Large intestine (tissue), 3 donors: ENCODE measurements around the gene RPL23. TPM values are rescaled to one million over a fixed set of nuclear protein-coding genes. Genes with fewer than 3 reads are reported as not detected.
A peak's percentile ranks its signal among the peaks of the same experiment; 100 is the strongest.

Source experiments
- DNase-seq, 2 donors: peaks; one replicate each; pipeline versions ENCODE4 v3.0.0 to v3.0.0-alpha.2; 2013
- H3K27ac ChIP-seq: one replicate; pipeline ENCODE4 v1.5.1; 2013; ENCODE audit warnings: low read length
- H3K27me3 ChIP-seq: 2 replicates; pipeline ENCODE4 v1.6.1; 2013; ENCODE audit warnings: low read length; ENCODE audit not compliant: control insufficient read depth, insufficient read depth
- H3K36me3 ChIP-seq: 2 replicates; pipeline ENCODE4 v1.6.1; 2013; ENCODE audit warnings: low read length; ENCODE audit not compliant: control insufficient read depth, insufficient read depth
- H3K4me1 ChIP-seq: one replicate; pipeline ENCODE4 v1.6.1; 2013; ENCODE audit warnings: low read length; ENCODE audit not compliant: control insufficient read depth, insufficient read depth
- H3K4me3 ChIP-seq: one replicate; pipeline ENCODE4 v1.5.1; 2013; ENCODE audit warnings: low read length
- H3K9me3 ChIP-seq: one replicate; pipeline ENCODE4 v1.6.1; 2013; ENCODE audit warnings: mild to moderate bottlenecking, low read depth, low read length, moderate library complexity; ENCODE audit not compliant: control insufficient read depth
- WGBS: methylation state at CpG from one replicate; pipeline ENCODE4 v1.1.5; 2013; ENCODE audit warnings: low lambda C conversion rate; ENCODE audit not compliant: insufficient coverage; 5-methylcytosine and 5-hydroxymethylcytosine counted together
- polyA plus RNA-seq: library from polyadenylated mRNA; unstranded; fragments of 120-200 nt; gene quantifications from one replicate; pipeline ENCODE4 v1.2.1, GENCODE V29; 2013

Gene RPL23
- polyA plus RNA-seq, 1 donor, result 2,763 TPM

DNA sequence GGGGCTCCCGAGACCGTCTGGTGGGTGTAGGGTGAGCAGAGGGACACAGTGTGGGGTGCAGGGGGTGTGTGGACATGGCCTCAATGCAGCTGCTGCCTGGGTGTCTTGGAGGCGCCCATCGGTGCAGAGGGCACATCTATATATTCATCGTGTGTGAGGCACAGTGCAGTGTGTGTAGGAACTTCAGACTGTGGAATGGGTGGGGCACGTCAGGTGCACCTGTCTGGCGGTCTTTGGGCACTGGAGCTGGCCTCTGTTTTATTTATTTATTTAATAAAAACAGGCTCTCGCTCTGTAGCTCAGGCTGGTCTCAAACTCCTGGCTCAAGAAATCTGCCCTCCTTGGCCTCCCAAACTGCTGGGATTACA lies 33.1 kb upstream of the RPL23 start:
- peaks cover 71% of the 10 kb centered on the region for H3K36me3 ChIP-seq
- no peaks in the 10 kb centered on the region for H3K27me3 ChIP-seq
- H3K4me3 ChIP-seq, result no peak overlapping the region
- H3K4me1 ChIP-seq, result peaks cover 53% of the 10 kb centered on the region
- DNase-seq, result peak; percentile 80 to 89
- no CpG with 5 or more reads among the region's 8 CpGs for WGBS
- no peaks in the 10 kb centered on the region for H3K9me3 ChIP-seq
- peak overlapping the region; percentile 94 for H3K27ac ChIP-seq

DNA sequence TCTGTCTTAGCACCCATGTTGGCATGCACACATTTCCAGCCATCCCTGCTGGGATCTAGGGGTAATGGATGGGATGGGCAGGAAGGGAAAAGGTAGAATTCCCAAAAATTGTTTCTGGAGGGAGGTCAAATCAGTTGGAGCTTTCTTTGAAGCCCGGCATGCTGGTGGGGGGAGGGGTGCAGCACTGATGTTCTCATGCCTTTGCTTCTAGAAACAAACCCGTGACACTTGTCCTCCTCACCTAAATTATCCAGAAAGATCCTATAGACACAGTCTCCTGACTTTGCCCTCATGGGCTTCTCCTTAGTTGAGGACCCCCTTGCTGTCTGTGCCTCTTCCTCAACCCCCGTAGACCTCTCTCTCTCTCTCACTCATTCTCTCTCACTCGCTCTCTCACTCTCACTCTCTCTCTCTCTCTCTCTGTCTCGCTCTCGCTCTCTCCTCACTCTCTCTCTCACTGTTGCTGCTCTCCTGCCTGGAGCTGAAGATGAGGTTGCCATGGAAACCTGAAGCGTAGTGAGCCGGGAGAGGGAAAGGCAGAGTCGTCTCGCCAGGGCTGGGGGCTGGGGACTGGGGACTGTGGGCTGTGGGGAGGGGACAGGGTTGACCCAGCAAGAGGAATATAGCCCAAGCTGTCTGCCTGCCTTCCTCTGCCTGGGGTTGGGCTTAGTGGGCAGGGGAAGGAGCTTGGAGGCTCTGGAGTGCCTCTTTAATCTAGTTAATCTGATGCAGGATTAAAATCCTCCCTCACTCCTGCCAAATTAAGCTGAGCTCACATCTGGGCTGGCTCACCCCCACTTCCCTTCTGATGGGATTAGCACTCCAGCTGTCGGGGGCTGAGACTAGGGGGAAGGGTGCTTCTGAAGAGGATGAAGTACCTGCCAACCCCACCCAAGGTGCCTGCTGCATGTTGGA lies 32.5 kb upstream of the RPL23 start:
- Histone ChIP-seq H3K4me1 (peaks cover 59% of the 10 kb centered on the region), H3K9me3 (no peaks in the 10 kb centered on the region), H3K36me3 (peaks cover 70% of the 10 kb centered on the region), H3K4me3 (no peak overlapping the region), H3K27ac (peak overlapping the region; percentile 94), H3K27me3 (no peaks in the 10 kb centered on the region)
- 40% methylated on average over 1 of the region's 11 CpGs for WGBS
- DNase-seq, result peak in 1 of 2 donors; percentile 51

DNA sequence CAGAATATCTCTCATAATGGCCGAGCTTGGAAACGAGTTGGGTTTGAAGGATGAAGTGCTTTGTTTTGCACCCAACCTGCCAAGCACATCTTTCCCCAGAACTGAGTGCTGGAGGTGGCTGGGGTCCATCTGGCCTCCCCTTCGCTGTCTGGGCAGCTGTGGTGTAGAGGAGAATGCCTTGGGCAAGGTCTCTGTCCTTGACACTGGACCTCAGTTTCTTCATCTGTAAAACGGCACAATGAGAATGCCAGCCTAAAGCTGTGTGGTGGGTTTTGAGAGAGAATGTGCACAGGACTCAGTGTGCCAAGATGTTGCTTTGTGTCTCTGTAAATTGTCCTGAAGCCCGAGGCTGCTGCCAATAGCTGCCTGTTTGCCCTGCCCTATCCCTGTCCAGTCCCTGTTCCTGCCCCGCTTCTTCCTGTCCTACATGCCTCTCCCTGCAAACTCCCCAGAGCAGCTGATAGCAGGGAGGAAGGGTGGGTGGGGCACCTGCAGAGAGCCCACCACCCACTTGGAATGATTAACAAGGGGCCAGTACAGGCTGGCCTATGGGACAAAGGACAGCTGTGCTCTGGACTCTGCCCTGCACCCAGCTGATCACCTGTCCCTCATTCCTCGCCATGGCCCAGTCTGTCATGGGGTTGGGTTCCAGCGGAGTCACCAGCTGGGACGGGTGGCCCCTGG lies 31.7 kb upstream of the RPL23 start:
- WGBS, result 100% methylated on average over 1 of the region's 9 CpGs
- peaks cover 67% of the 10 kb centered on the region for H3K4me1 ChIP-seq
- H3K36me3 ChIP-seq, result peaks cover 70% of the 10 kb centered on the region
- DNase-seq, result peak; percentile 91 to 96
- peak overlapping the region; percentile 94 for H3K27ac ChIP-seq
- no peaks in the 10 kb centered on the region for H3K27me3 ChIP-seq
- H3K9me3 ChIP-seq, result no peaks in the 10 kb centered on the region
- H3K4me3 ChIP-seq, result no peak overlapping the region

DNA sequence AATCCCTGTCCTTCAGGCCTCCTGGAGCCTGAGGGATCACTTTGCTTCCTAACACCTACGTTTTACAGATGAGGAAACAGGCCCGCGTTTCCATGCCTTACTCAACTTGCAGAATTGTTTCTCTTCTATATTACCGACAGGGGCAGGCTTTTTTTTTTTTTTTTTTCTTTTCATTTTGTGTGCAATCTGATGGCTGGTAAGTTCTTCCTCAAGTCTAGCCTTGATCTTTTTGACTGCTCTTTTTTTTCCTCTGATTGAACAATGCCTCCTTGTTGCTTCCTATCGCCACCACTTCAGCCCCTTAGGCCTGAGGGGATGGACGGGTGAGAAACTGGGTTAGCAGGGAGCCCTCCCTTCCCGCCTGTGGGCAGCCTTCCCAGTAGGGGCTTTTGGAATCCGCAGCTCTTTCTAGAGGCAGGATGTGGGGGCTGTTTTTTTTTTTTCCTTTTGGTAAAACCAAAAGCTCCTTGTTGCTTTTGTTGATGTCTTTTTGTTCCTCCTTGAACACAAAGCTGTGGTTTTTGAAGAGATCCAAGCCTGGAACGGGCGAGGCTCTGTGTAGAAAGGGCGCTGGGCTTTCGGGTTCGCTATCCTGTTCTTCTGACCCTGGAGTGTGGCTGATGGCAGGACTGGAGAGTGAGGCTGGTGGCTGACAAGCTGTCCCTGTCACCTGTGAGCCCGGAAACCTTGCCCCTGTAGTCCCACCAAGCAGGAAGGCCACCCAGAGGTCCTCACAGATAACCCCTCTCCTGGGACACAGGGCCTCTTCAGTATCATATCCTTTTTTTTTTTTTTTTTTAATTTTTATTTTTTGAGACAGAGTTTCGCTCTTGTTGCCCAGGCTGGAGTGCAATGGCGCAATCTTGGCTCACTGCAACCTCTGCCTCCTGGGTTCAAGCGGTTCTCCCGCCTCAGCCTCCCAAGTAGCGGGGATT lies 30.3 kb upstream of the RPL23 start:
- DNase-seq, result peak in 1 of 2 donors; percentile 22
- H3K4me1 ChIP-seq, result peaks cover 71% of the 10 kb centered on the region

DNA sequence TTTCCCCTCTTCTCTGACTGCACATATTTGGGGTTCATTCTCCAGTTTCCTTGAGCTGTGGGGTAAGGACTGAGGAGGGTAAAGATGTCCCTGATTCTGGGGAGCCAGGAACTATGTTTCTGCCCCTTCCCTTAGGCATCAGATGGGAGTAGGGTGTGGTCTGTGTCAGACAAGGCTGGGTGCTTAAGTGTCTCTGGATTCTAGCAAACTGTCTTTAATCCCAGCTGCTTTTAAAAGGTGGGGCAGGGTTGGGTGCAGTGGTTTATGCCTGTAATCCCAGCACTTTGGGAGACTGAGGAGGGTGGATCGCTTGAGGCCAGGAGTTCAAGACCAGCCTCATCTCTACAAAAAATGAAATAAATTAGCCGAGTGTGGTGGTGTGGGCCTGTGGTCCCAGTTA lies 29.3 kb upstream of the RPL23 start:
- DNase-seq, result no peak
- Histone ChIP-seq H3K4me1 (peaks cover 75% of the 10 kb centered on the region), H3K27ac (peak overlapping the region; percentile 94), H3K9me3 (no peaks in the 10 kb centered on the region), H3K27me3 (no peaks in the 10 kb centered on the region), H3K4me3 (no peak overlapping the region), H3K36me3 (peaks cover 71% of the 10 kb centered on the region)
- WGBS, result no CpG with 5 or more reads among the region's 2 CpGs

More for the DNA sequence above, 30.3 kb upstream of the RPL23 start:
- peak overlapping the region; percentile 94 for H3K27ac ChIP-seq
- no peaks in the 10 kb centered on the region for H3K27me3 ChIP-seq
- no peaks in the 10 kb centered on the region for H3K9me3 ChIP-seq
- H3K4me3 ChIP-seq, result no peak overlapping the region
- WGBS, result 62% methylated on average over 4 of the region's 19 CpGs
- H3K36me3 ChIP-seq, result peaks cover 70% of the 10 kb centered on the region

DNA sequence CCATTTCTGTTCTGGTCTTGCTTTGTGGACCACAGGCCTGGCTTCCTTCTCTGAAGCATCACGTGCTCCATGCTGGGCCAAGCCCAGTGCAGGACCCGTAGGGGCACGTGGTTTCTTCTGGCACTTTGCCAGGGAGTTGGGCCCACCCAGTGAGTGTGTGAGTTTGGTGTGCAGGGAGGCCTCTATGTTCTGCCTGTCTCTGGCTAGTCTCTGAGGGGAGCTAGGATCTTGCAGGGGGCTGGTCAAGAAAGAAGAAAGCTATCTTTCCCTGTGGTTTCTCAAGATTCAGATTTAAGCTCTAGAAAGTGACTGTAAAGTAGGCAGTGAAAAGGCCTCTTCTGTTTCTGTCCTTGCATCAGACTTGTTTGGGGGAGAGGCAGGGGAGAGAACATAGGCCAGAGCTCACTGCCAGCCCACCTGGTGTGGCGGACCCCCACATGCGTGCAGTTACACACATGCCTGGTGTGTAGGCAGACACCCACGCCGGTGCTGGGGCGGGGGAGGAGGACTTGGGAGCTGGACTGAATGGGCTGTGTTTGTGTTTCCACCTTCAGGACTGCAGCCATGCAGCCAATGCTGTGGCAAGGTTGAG lies 28.2 kb upstream of the RPL23 start:
- Histone ChIP-seq H3K4me1 (peaks cover 78% of the 10 kb centered on the region), H3K36me3 (peaks cover 70% of the 10 kb centered on the region), H3K27ac (peak overlapping the region; percentile 25), H3K4me3 (no peak overlapping the region), H3K27me3 (no peaks in the 10 kb centered on the region), H3K9me3 (no peaks in the 10 kb centered on the region)
- peak; percentile 70 to 82 for DNase-seq
- WGBS, result no CpG with 5 or more reads among the region's 8 CpGs

DNA sequence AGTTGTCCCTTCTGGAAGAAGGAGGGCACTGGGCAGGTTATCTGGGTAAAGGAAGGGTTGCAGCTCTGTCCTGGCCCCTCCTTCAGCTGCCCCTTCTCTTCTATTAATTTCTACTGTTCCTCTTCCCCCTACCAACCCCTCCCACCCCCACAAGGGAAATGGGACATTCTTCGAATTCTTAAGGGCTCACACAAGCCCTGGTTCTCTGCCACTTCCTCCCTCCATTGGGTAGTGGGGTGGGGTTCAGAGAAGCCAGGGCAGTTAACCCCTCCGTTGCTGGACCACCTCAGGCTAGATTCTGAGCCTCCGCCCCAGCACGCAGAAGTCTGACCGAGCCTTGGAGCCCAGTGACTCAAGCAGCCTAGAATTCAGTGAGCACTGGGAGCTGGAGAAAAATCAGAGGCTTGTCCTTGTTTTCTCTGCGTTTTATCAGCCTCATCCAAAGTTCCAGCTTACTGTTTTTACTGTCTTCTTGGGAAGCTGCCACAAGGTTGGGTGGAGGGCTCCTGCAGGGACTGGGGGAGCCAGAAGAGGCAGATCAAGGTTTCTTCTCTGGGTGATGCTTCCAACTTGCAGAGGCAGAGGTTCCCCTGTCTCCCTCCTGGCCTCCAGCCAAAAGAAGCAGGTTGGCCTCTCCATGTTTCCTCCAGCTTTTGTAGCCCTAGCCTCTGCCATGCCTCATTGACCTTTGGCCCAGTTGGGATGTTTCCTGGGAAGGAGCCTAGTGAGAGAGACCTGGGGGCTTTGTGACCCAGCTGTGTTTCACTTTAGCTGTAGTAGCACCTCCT lies 26.6 kb upstream of the RPL23 start:
- Histone ChIP-seq H3K4me1 (peaks cover 69% of the 10 kb centered on the region), H3K9me3 (no peaks in the 10 kb centered on the region), H3K27ac (peak overlapping the region; percentile 25), H3K36me3 (peaks cover 70% of the 10 kb centered on the region), H3K27me3 (no peaks in the 10 kb centered on the region), H3K4me3 (no peak overlapping the region)
- WGBS, result no CpG with 5 or more reads among the region's 6 CpGs
- DNase-seq, result peak in 1 of 2 donors; percentile 55

DNA sequence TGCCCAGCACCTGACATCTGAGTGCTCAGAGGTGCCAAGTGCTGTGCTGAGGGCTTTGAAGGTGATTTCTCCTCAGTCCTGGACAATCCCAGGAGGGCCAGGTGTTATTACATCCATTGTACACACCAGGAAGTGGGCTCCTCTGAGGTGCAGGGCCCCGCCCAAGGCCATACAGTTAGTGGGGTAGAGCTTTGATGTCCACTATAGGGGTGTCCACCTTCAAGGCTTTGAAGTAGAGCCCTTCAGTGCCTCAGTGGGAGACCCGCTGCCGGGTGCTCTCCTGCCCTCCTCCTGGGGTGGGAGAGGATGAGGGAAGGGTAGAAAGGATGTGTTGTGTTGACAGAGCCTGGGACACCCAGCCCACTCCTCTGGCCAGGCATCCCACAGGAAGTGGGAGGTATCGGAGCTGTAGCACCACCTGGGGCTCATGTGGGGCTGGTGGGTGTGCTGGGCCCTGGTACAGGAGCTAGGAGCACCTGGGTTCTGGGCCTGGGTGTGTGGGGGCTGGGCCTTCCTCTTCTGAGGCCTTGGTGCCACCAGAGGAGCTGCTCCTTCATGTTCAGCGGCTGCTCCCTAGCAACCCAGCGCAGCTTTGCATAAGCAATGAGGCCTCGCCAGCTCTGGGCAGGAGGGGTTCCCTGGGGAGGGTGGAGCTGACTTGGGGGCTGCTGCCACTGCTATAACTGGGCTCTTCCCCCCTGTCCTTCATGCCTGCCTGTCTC lies 23.8 kb upstream of the RPL23 start:
- H3K27ac ChIP-seq, result no peak overlapping the region
- H3K36me3 ChIP-seq, result peaks cover 61% of the 10 kb centered on the region
- no peaks in the 10 kb centered on the region for H3K9me3 ChIP-seq
- H3K4me1 ChIP-seq, result peaks cover 74% of the 10 kb centered on the region
- no peaks in the 10 kb centered on the region for H3K27me3 ChIP-seq
- WGBS, result no CpG with 5 or more reads among the region's 7 CpGs
- no peak for DNase-seq
- H3K4me3 ChIP-seq, result no peak overlapping the region
